HG02852 (cell line): ENCODE measurements around the gene NTNG1.
A peak's percentile ranks its signal among the peaks of the same experiment; 100 is the strongest.

Experiments
- ATAC-seq: cut with Tn5 transposase; IDR thresholded peaks from one replicate; pipeline ENCODE4 v1.9.1; 2021; ENCODE audit warnings: mild to moderate bottlenecking, moderate library complexity; ENCODE audit not compliant: unreplicated experiment

NTNG1 gene

DNA sequence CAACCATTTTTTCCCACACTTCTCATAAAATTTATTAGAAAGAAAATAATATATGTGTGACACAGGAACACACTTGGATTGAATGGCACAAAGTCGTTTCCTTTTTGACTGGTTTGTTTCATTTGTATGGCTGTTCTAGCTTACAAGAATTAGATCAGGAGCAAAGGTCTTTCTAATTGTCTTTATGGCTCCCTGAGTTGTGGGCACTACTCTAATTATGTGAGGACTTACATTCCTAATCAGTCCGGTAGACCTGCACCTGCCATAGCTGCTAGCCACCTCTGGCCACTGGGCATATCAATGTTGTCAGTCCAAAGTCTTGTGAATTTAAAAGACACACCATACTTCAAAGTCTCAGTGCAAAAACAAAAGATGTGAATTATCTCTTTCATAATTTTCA, 346.7 kb downstream of the NTNG1 start:
- ATAC-seq, result no peak

DNA sequence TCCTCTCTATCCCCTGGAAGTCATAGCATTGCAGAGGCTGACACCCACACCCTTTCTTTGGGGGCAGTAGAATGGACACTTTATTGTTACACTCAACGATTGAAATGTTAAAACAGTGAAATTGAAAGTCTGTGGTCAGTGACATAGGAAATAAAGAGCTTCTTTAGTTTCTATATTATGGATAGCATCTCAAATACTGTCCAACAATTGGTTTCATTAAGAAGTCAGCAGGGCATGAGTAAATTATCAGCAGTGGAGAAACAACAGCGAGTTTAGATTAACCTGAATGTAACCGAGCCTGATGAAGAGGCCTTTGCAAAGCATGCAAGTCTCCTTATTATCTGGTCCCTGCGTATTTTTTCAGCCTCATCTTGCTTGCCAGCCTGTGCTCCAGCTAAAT, 350.7 kb downstream of the NTNG1 start:
- ATAC-seq, result no peak

DNA sequence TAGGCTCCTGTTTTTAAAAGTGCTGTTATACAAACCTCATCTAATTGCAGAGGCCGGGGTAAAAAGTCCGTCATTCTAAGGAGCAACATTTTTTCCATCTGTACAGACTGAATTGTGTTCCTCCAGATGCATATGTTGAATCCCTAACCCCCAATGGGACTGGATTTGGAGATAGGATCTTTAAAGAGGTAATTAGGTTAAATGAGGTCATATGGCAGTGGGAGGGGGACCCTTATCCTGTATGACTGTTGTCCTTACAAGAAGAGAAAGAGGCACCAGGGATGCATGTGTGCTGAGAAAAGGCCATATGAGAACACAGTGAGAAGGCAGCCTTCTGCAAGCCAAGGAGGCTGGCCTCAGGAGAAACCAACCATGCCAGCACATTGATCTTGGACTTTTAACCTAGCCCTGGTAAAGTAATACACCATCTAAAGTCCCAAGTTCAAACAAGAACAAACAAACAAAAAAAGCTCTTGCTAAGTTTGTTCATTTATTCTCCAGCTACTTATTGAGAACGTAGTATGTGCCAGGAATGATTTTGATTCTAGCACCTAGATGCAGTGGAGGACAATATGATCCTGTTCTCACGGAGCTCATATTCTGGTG, 352.4 kb downstream of the NTNG1 start:
- no peak for ATAC-seq

DNA sequence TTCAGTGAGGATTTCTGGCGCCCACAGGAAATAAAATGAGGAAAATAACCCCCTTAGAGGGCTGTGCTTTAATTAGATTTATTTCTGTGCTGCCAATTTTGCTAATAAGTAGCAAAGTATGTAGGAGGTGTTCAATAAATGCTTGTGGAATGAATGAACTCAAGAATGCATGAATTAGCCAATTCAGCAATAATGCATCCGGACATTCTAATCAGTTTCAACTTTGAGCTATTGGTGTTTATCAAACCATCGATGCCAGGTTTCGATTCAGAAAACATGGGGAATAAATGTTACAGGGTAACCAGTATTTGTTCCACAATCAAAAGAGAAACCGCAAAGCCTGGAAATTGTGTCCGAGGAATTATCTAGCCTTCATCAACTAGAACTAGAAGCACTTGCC, 353.2 kb downstream of the NTNG1 start:
- ATAC-seq, result no peak

DNA sequence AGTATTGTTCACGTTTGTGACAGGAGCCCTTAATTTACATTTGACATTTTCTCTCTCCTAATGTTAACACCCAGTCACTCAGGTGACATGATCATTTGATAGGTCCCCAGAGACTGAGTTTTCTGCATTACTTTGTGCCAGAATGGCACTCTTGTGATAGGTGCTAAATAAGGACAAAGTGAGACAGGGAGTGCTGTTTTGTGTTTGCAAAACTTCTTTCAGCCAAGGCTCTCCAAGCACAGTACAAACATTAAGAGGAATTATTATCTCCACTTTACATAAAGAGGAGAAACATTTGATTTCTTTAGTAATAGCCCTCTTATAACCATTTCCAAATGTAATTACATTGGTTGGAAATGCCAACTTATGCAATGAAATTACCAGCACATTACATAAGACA, 355.2 kb downstream of the NTNG1 start:
- ATAC-seq, result no peak

DNA sequence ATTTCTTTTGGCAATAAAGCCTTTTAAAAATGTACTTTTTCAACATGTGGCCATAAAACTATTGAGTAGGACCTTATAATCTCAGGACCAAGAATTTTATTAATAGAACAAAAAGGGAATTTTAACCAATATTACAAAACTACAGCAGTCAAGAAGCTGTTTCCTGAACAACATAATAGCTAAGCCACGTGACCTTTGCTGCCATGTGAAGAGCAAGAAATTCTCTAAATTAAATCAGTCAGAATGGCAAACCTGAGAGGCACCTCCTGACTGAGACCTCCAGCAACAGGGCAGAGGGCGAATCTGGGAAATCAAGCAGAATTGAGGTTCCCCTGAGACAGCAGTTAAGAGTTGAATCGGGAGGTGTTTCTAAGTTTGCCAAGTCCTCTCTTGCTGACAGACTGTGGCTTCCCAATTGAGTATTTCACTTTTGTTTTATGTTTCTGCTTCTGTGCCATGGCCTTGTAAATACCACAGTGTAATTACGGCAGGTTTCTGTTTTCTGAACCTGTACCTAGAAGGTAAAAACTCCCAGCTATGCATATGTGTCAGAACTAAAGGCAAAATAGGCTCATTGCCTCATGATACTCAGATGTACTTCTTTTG, 358.4 kb downstream of the NTNG1 start:
- ATAC-seq, result peak; percentile 98

DNA sequence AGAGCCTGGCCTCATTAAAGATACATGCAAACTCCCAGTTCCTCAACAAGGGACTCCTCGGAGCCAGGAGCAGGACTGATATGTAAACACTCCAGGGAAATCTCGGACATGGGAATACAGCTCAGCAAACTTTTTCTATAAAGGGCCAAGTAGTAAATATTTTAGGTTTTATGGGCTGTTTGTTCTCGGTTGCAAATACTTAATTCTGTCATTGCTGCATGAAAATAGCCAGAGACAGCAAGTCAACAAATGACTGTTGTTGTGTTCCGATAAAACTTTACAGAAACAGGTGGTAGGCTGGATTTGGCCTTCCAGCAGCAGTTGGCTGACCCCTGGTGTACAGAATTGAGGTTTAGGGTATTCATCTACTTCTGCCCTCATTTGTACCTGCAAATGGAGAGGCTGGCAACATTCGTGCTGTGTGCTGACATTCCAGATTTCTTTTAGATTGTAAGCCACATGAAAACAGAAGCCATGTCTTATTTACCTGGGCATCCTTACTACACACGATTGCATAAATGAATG, 360.3 kb downstream of the NTNG1 start:
- ATAC-seq, result no peak

DNA sequence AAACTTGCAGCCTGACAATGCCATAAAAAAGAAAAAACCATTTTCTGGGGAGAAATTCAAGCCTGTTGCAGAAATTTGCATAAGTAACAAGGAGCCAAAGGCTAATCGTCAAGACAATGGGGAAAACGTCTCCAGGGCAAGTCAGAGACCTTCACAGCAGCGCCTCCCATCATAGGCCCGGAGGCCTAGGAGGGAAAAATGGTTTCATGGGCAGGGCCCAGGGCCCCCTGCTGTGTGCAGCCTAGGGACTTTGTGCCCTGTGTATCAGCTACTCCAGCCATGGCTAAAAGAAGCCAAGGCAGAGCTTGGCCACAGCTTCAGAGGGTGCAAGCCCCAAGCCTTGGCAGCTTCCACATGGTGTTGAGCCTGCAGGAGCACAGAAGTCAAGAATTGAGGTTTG, 369.5 kb downstream of the NTNG1 start:
- ATAC-seq, result no peak

DNA sequence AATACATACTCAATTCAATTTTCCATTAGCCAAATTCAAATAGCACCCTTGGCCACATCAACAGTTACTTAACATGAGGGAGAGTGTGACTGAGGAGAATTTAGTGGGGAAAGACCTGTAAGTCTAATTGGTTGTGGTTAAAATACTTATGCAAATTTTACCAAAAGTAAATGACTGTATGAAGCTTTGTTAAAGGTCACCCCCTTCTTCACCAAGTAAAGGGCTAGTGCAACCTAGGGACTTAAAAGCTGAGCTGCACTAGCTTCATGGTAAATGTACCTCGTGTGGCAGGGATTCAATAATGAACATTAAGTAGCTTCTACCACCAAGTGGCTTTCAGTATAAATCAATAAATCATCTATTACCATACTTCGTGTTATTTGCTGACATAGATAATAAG, 372.0 kb downstream of the NTNG1 start:
- ATAC-seq, result no peak

DNA sequence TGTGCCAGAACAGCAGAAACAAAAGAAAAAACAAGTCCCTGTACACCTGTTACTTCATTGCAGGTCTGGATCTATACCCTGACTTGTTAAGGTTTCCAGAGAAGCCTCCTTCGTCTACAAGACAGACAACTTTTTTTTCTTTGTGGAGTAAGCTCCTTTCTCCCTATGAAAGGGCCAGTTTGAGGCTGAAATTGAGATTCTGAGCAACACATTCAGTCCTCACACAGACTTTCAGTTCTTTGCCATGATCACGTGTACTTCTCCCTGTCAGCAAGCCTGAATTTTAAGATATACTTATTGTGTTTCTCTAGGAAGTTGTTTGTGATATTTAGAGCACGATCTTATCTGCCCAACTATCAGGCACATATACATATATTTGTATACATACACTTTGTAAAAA, 374.0 kb downstream of the NTNG1 start:
- no peak for ATAC-seq

DNA sequence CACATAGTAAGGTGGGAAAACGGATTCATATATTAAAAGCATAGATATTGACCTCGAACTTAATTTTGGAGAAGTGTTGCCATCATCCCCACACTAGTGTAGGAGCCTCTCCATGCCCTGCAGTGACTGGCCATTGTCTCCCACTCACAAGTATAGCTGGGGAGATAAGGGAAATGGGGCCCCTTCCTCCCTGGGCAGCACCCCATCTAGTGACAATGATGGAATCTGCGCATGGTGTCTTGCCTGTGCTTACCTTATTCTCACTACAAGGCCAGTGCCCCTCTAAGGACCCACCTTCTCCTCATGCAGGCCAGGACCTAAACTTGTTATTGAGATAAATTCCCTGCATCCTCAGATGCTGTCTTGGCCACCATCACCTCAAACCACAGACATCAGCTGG, 374.9 kb downstream of the NTNG1 start:
- no peak for ATAC-seq

DNA sequence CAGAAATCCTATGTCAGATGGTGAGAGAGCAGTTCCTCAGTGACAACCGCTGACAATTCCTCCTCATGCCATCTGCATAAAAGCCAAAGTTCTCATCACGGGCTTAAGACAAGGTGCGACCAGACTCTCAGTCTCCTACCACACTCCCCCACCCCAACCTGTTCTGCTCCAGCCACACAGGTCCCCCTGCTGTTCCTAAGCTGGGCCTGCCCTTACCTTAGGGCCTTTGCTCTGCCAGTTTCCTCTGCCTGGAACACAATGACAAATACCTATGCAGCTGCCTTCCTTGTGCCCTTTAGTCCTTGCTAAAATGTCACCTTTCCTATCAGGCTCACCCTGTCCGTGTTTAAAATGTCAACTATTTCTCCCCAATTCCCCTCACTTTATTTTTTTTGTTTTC, 382.2 kb downstream of the NTNG1 start:
- no peak for ATAC-seq

DNA sequence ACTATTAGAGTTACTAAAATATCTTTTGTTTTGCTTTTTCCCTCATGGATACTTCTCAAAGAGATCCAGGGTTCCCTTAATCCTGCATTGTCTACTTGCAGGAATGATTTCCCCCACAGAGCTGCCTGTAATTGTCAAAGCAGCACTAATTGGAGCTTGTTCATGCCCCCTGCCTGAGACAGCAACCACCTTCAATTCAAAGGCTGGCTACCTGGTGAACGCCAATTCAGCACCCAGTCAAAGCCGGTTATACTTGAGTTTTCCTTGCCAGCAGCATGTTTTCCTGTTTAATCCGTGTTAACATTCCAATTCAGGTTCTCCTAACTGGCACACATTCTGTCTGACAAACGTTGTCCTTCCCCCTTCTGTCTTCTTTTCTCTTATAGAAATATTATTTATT, 382.9 kb downstream of the NTNG1 start:
- no peak for ATAC-seq

DNA sequence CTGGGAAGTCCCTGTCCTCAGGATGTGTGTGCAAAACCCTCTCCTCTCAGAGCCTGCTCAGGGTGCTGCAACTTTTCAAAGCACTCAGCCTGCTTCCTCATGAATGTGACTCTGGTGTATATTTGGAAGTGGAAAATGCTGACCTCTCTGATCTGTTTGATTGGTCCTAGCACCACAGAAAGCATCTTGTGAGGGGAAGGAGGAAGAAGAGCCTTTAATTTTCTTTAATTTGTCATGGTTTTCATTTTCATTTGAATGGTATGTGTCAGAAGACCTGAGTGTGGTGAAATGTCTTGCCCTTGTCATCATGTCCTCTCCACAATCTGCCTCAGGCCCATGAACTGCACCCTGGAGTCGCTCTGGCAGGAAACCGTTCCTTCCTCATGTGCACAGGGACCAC, 383.5 kb downstream of the NTNG1 start:
- no peak for ATAC-seq

DNA sequence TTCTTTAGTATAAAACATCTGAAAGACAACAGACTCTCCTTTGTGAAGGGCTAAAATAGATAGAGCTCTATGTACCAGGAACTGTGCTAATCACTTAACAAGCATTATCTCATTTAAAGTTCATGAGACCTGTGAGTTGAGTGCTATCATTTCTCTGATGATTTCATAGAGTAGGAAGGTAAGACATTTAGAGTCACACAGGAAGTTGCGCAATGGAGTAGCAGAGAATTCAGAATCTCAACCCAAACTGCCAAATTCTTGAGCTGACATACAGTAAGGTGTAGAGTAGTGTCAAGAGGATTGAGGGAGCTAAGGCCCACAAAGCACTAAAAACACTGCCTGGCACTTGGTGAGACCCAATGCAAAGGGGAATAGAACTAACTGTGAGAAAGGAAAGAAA, 384.3 kb downstream of the NTNG1 start:
- no peak for ATAC-seq

DNA sequence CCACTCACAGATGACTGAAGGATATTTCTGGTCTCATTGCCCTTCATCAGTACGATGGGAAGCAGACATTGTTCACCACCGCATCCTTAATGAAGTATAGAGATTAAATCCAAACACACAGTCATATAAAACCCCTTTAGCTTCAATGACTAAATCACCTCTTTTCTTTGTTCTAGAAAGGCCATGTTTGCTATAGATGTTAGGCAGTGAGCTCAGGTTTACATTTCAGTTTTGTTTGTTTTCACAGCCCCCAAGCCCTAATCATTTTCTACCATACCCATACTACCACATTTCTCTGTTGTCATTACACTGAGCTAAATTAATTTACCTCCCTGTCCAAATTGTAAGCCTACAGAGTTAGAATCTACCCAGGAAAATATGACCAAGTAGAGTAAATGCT, 385.1 kb downstream of the NTNG1 start:
- ATAC-seq, result no peak

DNA sequence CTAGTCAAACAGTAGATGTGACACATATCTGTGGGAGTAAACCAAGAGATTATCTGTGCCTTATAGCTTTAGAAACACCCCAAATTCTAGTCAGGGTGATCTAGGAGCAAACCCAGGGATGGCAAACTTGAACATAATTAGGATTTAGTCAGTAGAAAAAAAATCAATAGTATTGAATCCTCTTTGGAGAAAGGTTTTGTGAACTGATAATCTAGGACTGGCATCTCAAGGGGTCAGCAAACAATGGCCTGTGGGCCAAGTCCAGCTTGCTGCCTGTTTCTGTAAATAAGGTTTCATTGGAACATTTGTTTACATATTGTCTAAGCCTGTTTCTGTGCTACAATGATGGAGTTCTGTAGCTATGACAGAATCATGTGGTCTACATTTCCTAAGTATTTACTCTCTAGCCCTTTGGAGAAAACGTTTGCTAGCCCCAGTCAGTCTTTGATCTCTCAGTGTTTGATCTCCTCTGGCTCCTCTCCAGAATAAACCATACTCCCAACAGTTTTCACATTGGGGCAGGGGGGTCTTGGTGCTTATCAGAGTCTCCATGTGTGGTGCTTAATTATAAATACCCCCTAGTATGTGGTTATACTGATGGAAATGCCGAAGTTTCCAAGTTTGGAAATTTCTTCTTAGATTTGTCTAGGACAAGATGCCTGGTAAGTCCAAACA, 385.8 kb downstream of the NTNG1 start:
- no peak for ATAC-seq

DNA sequence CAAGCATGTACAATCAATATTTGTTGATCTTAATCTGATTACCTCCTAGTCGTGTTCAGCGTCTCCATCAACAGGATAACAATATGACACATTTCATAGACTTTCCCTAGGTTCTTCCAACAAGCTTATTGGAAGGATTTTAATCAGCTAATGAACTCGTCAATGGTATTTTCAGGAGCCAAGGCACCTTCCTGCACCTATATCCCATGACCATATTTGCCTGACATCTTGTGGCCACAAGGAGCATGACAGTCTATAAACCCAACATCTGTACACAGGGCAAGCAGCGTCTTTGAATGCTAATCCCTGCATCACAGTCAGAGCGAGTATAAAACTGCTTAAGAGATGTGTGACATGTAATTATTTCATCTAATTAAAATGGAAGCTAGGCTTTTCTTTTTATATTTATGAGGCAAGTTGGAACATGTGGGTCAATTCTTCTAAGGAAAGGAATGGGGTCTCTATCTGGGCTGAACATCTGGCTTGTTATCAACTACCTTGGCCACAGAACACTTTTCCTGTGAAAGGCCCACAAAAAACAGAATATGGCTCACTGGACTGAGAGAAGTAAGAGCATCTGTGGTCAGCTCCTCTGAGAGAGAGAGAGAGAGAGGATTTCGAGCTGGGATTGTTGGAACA, 388.8 kb downstream of the NTNG1 start:
- peak; percentile 98 for ATAC-seq

DNA sequence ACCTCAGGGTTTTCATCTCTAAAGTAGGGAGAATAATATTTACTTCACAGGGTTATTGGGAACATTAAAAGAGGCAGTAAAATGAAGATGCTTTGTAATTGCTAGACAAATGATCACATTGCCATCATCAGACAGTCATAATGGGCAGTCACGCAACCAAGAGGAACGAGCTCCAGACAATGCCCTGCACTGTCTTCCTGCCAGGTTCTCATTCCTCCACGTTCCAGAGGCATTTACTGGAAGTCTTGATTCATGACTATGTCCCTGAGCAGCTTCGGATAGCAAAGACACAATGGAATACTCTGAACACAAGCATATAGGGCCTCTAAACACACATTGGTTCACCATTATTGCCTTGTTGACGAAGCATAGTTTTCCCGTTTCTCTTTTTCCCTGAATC, 389.7 kb downstream of the NTNG1 start:
- no peak for ATAC-seq

DNA sequence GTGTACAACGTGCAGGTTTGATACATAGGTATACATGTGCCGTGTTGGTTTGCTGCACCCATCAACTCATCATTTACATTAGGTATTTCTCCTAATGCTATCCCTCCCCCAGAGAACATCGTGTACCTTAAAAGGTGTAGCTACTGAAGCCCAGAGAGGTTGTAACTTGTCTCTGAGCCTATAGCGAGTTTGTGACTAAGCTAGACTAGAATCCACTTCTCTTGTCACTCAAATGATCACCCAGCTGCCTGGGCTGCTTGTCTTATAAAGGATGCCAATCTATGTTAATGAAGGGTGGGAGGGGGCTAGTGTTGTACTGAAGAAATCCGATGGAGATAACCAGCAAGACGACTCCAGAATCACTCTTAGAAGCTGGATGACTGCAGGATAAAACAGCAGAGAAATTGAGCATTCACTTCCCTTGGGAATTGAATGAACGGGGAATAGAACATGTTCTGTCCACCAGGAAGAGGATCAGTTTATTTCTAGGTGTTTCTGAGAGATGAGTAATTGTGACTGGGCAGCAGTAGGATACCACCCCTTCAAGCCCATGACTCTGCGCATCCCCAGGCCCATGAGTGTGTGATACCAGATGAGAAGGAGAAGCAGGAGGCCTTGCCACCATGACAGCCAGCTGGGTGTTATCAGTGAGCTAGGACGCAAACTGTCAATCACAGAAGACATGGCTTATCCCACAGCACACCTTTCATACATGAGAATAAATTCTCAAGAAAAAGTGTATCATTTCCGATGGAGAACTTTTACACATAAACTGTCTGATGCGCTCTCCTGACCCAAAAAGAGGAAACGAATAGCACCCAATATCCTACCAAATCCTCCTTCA, 390.4 kb downstream of the NTNG1 start:
- ATAC-seq, result no peak

DNA sequence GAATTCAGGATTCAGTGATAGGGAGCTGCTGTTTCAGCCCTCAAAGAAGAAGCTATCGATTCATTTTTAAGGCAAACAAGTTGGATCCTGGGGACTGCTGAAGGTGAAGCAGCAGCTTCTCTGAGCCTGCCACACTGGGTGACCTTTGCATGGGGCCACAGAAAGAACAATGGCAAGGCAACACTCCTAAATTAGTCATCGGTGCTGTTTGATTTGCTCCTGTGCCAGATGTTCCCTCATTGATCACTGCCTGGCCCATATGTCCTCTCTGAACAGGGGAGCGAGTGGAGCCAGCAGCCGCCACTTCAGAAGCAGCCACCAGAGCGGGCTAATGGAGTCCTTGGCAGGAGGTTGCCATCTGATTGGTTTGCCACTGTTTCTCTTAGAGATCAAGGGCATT, 391.5 kb downstream of the NTNG1 start:
- no peak for ATAC-seq
